Stimulated activated CD4-positive, alpha-beta T cell treated with anti-CD3 and anti-CD28 coated beads, Interleukin-1b, Interleukin-23, amount 100 ng/mL, for 48 hours (primary cell): Measurements from ENCODE around the gene ARFGAP2.

Experiments
- DNase-seq: peaks from one replicate; pipeline ENCODE4 v3.0.0-alpha.2; 2020

ARFGAP2 gene

DNA sequence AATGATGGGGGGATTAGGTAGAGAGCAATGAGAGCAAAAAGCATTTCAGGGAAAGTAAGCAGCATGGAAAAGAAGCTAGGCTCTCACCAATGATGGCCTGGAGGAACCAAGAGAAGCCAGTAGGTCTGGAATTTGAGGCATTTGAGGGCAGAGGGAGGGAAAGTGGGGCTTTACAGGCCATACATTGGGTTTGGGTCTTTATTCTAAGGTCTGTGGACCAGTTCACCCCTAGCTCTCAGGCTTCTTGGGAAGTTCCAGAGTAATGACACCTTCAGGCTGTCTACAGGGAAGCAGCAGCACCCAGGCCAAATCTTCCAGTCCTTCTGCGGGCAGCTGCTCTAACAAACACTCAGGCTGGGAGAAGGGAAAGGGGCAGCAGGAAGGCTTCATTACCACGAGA is 29.4 kb downstream of the ARFGAP2 start:
- no peak for DNase-seq

DNA sequence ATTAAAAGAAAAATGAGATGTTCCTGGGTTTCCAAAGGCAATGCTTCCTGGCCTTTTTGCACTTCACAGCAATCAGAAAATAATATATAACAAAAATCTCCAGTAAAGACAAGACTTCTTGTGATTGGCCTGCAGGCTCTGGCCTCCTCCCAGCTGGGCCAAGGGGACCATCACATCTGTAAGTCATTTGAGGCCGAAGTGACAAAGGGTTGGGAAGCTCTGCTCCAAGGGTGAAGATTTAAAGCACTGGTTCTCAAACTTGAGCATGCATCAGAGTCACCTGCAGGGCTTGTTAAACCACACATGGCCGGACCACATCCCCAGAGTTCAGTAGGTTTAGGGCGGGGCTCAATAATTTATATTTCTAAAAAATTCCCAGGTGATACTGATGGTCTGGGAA is 32.1 kb downstream of the ARFGAP2 start:
- DNase-seq = no peak

DNA sequence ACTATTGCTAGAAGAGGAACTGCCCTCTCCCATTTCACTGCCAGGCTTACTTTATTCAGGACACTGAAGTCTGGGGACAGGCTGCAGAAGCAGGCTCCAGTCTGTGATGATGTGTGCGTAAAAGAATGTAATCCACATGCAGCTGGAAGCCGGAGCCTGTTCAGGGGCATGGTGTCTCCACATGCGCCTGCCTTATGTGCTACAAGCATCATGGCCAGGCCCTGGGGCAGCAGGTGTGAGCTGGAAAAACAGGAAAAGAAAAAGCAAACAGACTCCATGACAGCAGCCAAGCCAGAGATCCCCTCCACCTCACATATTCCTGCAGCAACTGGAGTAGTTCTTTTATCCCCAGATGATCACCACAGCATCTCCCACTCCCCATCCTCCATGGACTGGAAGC is 33.4 kb downstream of the ARFGAP2 start:
- DNase-seq = no peak

DNA sequence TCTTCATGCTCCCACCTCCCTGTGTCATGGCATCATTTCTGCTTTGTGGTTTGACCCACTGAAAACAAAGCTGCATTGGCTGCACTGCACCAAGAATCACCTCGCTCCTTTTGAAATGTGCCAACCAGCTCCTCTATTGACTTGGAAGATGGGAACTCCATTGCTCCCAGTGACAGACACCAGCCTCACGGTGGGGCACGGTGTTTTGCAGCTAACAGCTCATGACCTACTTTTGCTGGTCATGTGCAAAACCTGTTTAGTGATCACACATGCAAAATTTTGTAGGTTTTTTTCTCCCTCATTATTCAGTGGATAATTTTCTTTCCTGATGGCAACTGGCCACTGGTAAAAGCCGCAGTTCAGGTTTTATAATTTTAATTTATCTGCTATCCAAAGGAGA is 36.8 kb downstream of the ARFGAP2 start:
- no peak for DNase-seq

DNA sequence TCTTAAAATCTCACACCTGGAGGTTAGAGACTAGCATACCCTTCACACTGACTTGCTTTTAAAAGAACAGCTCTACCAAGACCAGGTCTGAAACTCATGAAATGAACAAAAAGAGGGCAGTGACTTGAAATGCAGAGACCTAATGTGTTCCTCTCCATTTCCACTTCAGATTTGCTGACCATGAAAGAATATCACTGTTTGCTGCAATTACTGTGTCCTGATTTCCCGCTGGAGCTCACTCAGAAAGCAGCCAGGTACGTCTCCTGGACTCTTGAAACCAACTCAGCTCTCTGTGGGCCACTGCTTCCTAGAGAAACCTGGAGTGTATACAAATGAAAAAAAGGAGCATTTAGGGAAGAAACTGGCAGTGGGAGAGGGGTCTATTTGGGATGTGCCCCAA is 39.2 kb downstream of the ARFGAP2 start:
- DNase-seq = no peak

DNA sequence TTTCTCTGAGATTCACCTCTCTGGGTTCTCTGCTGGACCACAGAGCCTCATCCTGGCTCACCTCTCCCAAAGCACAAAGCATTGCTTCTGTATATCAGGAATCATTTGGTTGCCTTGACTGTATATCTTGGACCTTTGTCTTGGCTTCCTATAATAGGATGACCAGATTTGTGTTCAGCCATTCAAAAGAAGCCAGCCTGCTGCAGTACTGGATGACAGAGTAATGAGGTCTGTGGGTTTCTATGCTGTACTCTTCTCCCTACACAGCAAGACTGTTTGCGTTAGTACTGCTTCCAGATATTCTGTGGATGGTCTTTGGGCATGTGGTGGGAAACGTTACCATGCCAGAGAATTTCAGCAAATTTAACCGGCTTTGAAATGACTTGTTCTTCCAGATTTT is 39.8 kb downstream of the ARFGAP2 start:
- no peak for DNase-seq

DNA sequence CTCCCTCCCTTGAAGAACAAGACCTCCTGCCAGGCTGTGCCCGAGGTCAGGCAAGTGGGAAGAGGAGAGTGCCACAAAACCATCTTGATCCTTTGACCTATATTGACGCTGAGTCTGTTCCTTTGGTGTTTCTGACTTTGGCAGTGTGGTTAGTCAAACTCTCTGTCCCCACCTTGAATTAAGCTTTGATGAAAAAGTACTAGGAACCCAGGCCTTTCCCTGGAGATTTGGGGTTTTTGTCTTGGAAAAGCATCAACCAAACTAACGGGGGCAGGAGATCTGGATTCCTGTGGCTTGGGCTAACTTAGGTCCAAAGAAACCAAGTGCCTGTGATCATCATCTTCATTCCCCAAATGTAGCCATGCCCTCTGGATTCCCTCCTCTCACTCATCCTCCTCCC is 40.4 kb downstream of the ARFGAP2 start:
- DNase-seq = no peak

DNA sequence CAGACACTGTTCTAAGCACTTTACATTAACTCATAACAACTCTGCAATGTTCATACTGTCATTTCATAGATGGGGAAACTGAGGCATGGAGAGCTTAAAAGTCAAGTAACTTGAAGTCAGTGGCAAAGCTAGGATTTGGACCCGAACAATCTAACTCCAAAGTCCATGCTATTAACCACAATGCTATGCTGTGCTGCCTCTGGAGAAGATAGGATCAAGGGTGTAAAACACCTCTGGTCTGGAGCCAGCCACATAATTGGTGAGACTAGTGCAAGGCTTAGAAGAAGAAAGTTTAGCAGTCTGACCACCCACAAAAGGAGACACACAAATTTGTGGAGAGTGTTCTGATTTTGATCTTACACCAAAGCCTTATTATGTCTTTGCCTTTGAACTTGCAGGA is 43.7 kb downstream of the ARFGAP2 start:
- DNase-seq = no peak

DNA sequence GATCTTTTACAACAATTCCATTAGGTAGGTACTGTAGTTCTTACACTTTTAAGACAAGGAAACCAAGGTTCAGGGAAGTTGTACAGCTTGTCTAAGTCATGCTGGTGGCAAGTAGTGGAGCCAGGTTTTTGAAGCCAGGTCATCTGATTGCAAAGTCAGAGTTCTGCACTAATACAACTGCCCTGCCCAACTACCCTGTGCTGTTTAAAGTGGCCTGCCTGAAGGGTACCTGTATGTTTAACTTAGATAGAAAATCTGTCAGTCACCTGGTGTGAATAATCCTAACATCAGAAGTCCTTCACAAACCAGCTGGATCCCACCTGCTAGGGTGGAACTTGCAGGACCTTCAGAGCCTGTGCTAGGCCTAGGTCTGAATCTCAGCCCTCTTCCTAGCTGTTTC is 44.2 kb downstream of the ARFGAP2 start:
- no peak for DNase-seq

DNA sequence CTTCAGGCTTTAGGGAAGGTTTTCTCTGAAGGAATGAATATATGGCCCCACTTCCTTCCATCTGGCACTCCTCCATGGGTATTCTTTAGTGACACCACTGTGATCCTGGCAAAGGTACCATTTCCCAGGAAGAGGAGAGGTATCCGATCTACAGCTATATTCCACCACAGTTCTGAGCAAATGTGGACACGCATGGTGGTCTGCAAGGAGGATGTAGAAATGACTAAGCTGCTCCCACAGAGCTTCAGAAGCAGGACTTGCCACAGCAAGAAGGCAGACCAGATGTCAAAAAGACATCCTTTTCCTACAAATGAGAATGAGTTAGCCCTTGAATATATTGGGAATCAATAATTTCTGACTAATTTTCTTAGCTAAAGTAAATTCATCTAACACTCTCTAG is 45.5 kb downstream of the ARFGAP2 start:
- DNase-seq = no peak

DNA sequence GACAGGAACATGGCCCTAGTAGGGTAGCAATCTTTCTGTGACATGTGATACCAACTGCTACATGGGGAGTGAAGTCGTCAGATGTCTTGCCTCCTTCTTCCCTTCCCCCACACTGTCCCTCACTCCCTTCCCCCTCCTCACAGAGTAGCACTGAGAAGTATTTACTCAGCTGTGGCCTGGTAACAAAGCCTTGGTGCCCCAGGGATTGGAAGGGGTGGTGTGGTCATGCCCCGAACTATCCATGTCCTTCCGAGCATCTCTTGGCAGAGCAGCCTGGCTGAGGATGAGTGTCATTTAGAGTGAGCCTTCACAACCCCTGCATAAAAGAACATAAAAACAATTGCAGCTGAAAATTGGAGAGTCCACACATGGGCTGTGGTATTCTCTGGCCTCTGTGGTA is 46.1 kb downstream of the ARFGAP2 start:
- DNase-seq = no peak

DNA sequence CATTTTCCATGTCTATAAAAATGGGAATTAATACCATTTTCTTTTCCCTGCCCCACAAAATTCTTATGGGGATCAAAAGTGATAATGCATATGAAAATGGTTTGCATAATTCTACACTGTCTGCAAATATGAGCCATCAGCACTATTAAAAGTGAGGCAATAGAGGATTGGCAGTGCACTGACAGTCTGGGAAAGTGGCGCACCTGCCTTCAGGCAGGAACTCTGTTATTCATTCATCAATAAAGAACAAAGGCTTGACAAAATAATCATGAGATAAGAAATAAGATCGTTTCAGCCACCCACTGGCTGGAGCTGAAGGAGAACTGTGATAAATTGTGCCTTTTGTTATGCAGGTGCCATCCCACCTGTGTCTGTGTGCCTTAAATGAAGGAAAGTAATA is 49.5 kb downstream of the ARFGAP2 start:
- DNase-seq = no peak

DNA sequence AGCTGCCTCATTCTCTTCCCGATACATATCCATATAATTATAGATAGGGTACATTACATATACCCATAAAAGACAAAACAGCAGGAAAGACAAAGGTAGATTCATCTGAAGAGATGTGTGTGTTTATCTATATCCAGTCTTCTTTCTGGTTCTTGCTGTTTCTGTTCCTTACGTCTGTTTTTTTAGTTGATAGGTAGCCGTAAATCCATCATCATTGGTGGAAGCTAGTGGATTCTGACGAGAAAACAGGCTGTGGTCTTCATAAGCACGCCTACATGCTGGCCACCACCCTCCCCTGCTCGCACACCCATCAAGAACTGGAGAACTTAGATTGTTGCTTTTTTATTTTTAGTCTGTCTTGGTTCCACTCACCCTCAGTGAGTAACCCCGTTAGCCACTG is 51.6 kb downstream of the ARFGAP2 start:
- no peak for DNase-seq

DNA sequence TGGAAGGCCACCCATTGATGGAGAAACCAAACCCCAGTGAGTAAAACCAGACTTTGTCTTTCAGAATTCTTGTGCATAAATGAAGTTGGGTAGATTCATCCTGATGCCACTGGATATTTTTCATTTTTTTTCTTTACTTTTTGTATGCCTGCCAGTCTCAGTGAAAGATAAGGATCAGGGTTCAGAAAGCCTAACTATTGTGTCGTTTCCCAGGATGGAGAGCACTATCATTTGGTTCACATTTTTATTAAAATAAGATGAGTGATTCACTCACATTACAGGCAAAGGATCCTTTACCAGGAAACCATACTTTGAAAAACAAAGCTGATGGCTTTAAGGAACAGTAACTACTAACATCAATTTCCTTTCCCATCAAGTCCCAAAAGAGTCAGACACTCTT is 52.0 kb downstream of the ARFGAP2 start:
- no peak for DNase-seq

DNA sequence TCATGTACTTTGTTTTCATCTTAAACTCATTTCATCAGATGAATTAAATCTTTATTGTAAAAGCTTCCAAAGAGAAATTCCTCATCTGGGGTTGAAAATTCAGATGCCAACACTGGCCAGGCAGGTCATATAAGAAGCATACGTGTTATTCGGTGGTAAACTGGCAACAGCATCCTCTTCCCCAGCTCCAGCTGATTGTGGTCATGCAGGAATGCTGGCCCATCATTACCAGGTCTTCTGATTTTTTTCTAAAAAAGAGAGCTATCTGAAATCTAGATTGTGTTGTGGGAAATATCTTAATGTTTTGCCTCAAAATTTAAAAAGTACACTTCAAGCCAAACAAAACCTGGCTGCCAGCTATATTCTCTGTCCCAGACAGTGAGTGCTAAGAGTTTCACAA is 53.6 kb downstream of the ARFGAP2 start:
- no peak for DNase-seq

DNA sequence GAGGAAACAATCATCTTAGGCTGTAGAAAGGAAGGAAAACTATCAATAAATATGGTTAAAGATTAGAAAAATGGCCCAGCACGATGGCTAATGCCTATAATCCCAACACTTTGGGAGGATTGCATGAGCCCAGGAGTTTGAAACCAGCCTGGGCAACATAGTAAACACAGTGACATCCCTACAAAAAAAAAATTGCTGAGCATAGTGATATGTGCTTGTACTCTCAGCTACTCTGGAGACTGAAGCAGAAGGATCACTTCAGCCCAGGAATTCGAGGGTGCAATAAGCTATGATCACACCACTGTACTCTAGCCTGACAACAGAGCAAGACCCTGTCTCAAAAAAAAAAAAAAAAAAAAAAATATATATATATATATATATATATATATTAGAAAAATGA is 54.9 kb downstream of the ARFGAP2 start:
- DNase-seq = no peak

DNA sequence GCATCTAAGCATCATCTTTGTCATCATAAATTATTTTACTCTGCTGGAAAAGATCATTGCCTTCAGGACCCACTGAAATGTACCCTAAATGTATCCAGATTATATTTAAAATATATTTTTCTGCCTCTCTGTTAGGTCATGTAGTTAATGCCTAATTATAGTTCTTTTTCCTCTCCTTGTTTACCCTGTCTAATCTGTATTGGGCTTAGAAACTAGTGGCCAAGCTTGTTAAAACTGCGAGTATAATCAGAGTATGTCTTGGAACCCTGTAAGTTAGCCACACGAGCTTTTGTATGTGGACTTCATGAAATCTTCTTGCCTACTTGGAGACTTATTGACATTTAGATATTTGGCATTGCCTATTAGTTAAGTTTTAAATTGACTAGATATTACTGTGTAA is 55.6 kb downstream of the ARFGAP2 start:
- DNase-seq = no peak

DNA sequence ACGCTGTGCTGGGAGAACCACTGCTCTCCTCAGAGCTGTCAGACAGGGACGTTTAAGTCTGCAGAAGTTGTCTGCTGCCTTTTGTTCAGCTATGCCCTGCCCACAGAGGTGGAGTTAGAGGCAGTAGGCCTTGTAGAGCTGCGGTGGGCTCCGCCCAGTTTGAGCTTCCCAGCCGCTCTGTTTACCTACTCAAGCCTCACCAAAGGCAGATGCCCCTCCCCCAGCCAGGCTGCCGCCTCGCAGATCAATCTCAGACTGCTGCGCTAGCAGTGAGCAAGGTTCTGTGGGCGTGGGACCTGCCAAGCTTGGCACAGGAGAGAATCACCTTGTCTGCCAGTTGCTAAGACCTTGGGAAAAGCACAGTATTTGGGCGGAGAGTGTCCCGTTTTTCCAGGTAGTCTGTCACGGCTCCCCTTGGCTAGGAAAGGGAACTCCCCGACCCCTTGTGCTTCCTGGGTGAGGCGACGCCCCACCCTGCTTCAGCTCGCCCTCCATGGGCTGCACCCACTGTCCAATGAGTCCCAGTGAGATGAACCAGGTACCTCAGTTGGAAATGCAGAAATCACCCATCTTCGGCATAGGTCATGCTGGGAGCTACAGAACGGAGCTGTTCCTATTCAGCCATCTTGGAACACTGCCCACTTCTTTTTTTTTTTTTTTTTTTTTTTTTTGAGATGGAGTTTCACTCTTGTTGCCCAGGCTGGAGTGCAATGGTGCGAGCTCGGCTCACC is 57.6 kb downstream of the ARFGAP2 start:
- DNase-seq = peak; percentile 63
